Stomach (tissue), 4 donors: ENCODE results near the gene MOV10L1.

Source experiments
- CTCF ChIP-seq, 7 experiments: fragments of 450-650 bp in 4 of 7; fragments of 200-600 bp in 3 of 7; sonication (generic) in 3 of 7; IDR thresholded peaks; one replicate each; pipeline ENCODE4 v1.5.1; 2016 to 2019; ENCODE audit warnings: antibody characterized with exemption in 7 of 7, control low read depth in 2 of 7, mild to moderate bottlenecking in 1 of 7
- EP300 ChIP-seq: sonication (generic); formaldehyde crosslinking; IDR thresholded peaks from one replicate; pipeline ENCODE4 v1.6.1; 2017; ENCODE audit warnings: antibody characterized with exemption
- POLR2A ChIP-seq, 4 donors: fragments of 450-650 bp; IDR thresholded peaks; one replicate each; pipeline ENCODE4 v1.6.1; 2016; ENCODE audit warnings: antibody characterized with exemption in 4 of 4, control low read depth in 2 of 4, mild to moderate bottlenecking in 1 of 4, moderate library complexity in 1 of 4
- POLR2AphosphoS5 ChIP-seq, 3 donors: sonication (generic); formaldehyde crosslinking; IDR thresholded peaks; one replicate each; pipeline ENCODE4 v1.6.1; 2016; ENCODE audit warnings: antibody characterized with exemption in 3 of 3

DNA sequence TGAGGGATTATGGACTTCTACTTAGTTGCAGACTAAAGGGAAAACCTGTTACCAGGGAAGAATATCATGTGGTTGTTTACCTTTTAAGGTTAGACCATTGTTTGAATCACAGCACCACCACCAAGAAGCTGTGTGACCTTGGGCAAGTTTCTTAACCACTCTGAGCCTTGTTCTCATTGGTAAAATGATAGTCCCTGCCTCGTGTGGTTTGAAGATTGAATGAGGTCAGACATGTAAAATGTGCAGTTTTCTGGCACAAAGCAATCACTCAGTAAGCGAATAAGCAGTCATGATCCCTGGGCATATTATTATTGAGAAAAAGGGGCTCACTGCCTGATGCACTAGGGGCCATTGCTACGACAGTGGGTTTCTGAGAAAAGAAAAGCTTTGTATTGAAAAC is 28.3 kb downstream of the MOV10L1 start:
- TF ChIP-seq CTCF (IDR thresholded peaks at IDR 0.05) (no peak), POLR2A (IDR thresholded peaks at IDR 0.05) (no peak), EP300 (no peak), POLR2AphosphoS5 (IDR thresholded peaks at IDR 0.05) (no peak)
